A673 (cell line): ENCODE results near the gene EBF4.

Experiments
- CTCF ChIP-seq: fragments of 300-800, 200-600 bp; sonication (generic); conservative IDR thresholded peaks from 2 replicates; pipeline ENCODE4 v1.5.1; 2017; ENCODE audit warnings: low read depth, mild to moderate bottlenecking, antibody characterized with exemption, low read length, moderate library complexity, mixed read lengths
- EZH2 ChIP-seq: fragments of 200-600 bp; sonication (generic); IDR thresholded peaks from 2 replicates; pipeline ENCODE4 v1.6.1; 2017; ENCODE audit warnings: borderline replicate concordance, low read depth, mild to moderate bottlenecking, mixed read lengths, antibody characterized with exemption, low read length; ENCODE audit not compliant: poor library complexity, severe bottlenecking

- TF ChIP-seq CTCF = no peak
- no peak for TF ChIP-seq EZH2
Measured at GRCh38 chr20:2751347-2751877, 58.8 kb downstream of the EBF4 start.
